NCI-H748 (cell line): ENCODE results near the gene TENT5A.

ENCODE experiments used
- DNase-seq: peaks from one replicate; lab custom pipeline; 2025; ENCODE audit not compliant: unreplicated experiment; lab: John Stamatoyannopoulos, UW

Gene TENT5A

GRCh38 chr6:81772741-81773140 is 20.3 kb upstream of the TENT5A start:
- no peak for DNase-seq

- DNase-seq = no peak
Observed at GRCh38 chr6:81771097-81771496, 18.6 kb upstream of the TENT5A start.

GRCh38 chr6:81770381-81770780 is 17.9 kb upstream of the TENT5A start:
- DNase-seq = no peak

- peak; percentile 66 for DNase-seq
Observed at GRCh38 chr6:81769824-81770223, 17.3 kb upstream of the TENT5A start.

- DNase-seq = no peak
Observed at GRCh38 chr6:81768150-81768942, 15.9 kb upstream of the TENT5A start.

GRCh38 chr6:81767163-81767891 is 14.8 kb upstream of the TENT5A start:
- no peak for DNase-seq

- DNase-seq = peak; percentile 75
Observed at GRCh38 chr6:81766482-81767069, 14.1 kb upstream of the TENT5A start.

- no peak for DNase-seq
Observed at GRCh38 chr6:81764531-81764930, 12.1 kb upstream of the TENT5A start.

- DNase-seq = peak; percentile 84
Observed at GRCh38 chr6:81763968-81764367, 11.5 kb upstream of the TENT5A start.

- no peak for DNase-seq
Observed at GRCh38 chr6:81763051-81763450, 10.6 kb upstream of the TENT5A start.

- no peak for DNase-seq
Observed at GRCh38 chr6:81762606-81763005, 10.1 kb upstream of the TENT5A start.

- no peak for DNase-seq
Observed at GRCh38 chr6:81762132-81762531, 9.7 kb upstream of the TENT5A start.

- DNase-seq = no peak
Observed at GRCh38 chr6:81761197-81761596, 8.7 kb upstream of the TENT5A start.

- DNase-seq = no peak
Observed at GRCh38 chr6:81759782-81760181, 7.3 kb upstream of the TENT5A start.

GRCh38 chr6:81758221-81758620 is 5.7 kb upstream of the TENT5A start:
- DNase-seq = no peak

- DNase-seq = no peak
Observed at GRCh38 chr6:81756690-81757089, 4.2 kb upstream of the TENT5A start.

GRCh38 chr6:81755551-81755950 is 3.1 kb upstream of the TENT5A start:
- DNase-seq = no peak

- no peak for DNase-seq
Observed at GRCh38 chr6:81754906-81755305, 2.4 kb upstream of the TENT5A start.

GRCh38 chr6:81753711-81754577 is 1.5 kb upstream of the TENT5A start:
- DNase-seq = peak; percentile 90

GRCh38 chr6:81752921-81753710 is 635 bp upstream of the TENT5A start:
- peak; percentile 95 for DNase-seq
